Ureter (tissue), 1 donor: ENCODE measurements around the gene CHCHD1. TPM values are rescaled to one million over a fixed set of nuclear protein-coding genes. Genes with fewer than 3 reads are reported as not detected.
"Not testable (repeated sequence)": the region's sequence is repeated elsewhere in the genome, so short reads cannot be mapped to it uniquely, and the experiment has no call there.

Source experiments
- DNase-seq: peaks from one replicate; pipeline ENCODE4 v3.0.0-alpha.2; 2020; ENCODE audit warnings: low spot score
- total RNA-seq: library from RNA; stranded (reverse); gene quantifications from one replicate; pipeline ENCODE4 v1.2.4, GENCODE V29; 2023
- donor health status: DM: yes; HTN: yes; CAD: no.

CHCHD1 gene
- 14.9 TPM for total RNA-seq

GRCh38 chr10:73781879-73782748 is at the start of gene CHCHD1:
Gene CHCHD1 (plus strand): TSS chr10:73782048. CDS start chr10:73782076, 28 bp downstream.
- DNase-seq, result peak; percentile 96

GRCh38 chr10:73732426-73732825 is 49.4 kb upstream of the CHCHD1 start:
- DNase-seq, result no peak

- no peak for DNase-seq
Observed at GRCh38 chr10:73732931-73733623, 48.8 kb upstream of the CHCHD1 start.

GRCh38 chr10:73734028-73734720 is 47.7 kb upstream of the CHCHD1 start:
- no peak for DNase-seq

- no peak for DNase-seq
Observed at GRCh38 chr10:73734796-73735305, 47.0 kb upstream of the CHCHD1 start.

- DNase-seq, result not testable (repeated sequence)
Observed at GRCh38 chr10:73740501-73741254, 41.2 kb upstream of the CHCHD1 start.

GRCh38 chr10:73742454-73742734 is 39.5 kb upstream of the CHCHD1 start:
- no peak for DNase-seq

- DNase-seq, result no peak
Observed at GRCh38 chr10:73743327-73743904, 38.4 kb upstream of the CHCHD1 start.

- peak; percentile 98 for DNase-seq
Observed at GRCh38 chr10:73743905-73744663, 37.8 kb upstream of the CHCHD1 start, which contains the start of gene SEC24C. Gene SEC24C (plus strand): TSS chr10:73744372. CDS start chr10:73746833, 2,461 bp downstream.

GRCh38 chr10:73744664-73744975 is 37.2 kb upstream of the CHCHD1 start:
- no peak for DNase-seq

GRCh38 chr10:73746721-73747120 is 35.1 kb upstream of the CHCHD1 start:
- no peak for DNase-seq

- DNase-seq, result no peak
Observed at GRCh38 chr10:73750819-73751218, 31.0 kb upstream of the CHCHD1 start.

GRCh38 chr10:73756183-73756582 is 25.7 kb upstream of the CHCHD1 start:
- no peak for DNase-seq

- DNase-seq, result no peak
Observed at GRCh38 chr10:73758704-73759511, 22.9 kb upstream of the CHCHD1 start.

- DNase-seq, result no peak
Observed at GRCh38 chr10:73759512-73760115, 22.2 kb upstream of the CHCHD1 start.

- no peak for DNase-seq
Observed at GRCh38 chr10:73761781-73762180, 20.1 kb upstream of the CHCHD1 start.

- DNase-seq, result no peak
Observed at GRCh38 chr10:73762915-73763314, 18.9 kb upstream of the CHCHD1 start.

- DNase-seq, result no peak
Observed at GRCh38 chr10:73763343-73763742, 18.5 kb upstream of the CHCHD1 start.

- DNase-seq, result no peak
Observed at GRCh38 chr10:73765066-73765465, 16.8 kb upstream of the CHCHD1 start.
